ENCODE measurements around the gene EXD2. TPM values are rescaled to one million over a fixed set of nuclear protein-coding genes. Genes with fewer than 3 reads are reported as not detected.

Gene EXD2
- total and polyA plus RNA-seq, 10 donors = 3.7 to 18.5 (median 12.5) TPM

- TF ChIP-seq POLR2A (IDR thresholded peaks at IDR 0.05) (no peak), POLR2AphosphoS5 (IDR thresholded peaks at IDR 0.05) (no peak)
- TF ChIP-seq, protein P1, sequence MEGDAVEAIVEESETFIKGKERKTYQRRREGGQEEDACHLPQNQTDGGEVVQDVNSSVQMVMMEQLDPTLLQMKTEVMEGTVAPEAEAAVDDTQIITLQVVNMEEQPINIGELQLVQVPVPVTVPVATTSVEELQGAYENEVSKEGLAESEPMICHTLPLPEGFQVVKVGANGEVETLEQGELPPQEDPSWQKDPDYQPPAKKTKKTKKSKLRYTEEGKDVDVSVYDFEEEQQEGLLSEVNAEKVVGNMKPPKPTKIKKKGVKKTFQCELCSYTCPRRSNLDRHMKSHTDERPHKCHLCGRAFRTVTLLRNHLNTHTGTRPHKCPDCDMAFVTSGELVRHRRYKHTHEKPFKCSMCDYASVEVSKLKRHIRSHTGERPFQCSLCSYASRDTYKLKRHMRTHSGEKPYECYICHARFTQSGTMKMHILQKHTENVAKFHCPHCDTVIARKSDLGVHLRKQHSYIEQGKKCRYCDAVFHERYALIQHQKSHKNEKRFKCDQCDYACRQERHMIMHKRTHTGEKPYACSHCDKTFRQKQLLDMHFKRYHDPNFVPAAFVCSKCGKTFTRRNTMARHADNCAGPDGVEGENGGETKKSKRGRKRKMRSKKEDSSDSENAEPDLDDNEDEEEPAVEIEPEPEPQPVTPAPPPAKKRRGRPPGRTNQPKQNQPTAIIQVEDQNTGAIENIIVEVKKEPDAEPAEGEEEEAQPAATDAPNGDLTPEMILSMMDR (IDR thresholded peaks at IDR 0.05 in 8 of 11, conservative IDR thresholded peaks at IDR 0.05 in 3 of 11) = peak; percentile 64 to 86 (median 78)
- intact Hi-C loops (cut with DNase I; ENCODE audit: low total_unique reads) = loop anchor here (10.0 kb wide), 2 partner anchors 122 to 332 kb away; partner anchors contain the start of gene CCDC177
- peaks cover 0 to 48% (median 28%) of the 10 kb centered on the region in 6 donors for H3K36me3 ChIP-seq
- no peaks in the 10 kb centered on the region for H3K9me3 ChIP-seq
- no peak overlapping the region for H3K27ac ChIP-seq
- no peak for DNase-seq
- H3K4me3 ChIP-seq = no peak overlapping the region
- no peaks in the 10 kb centered on the region for H3K27me3 ChIP-seq (replicated peaks in 1 of 7)
- WGBS, 5 donors = 64 to 74% (median 67%) methylated on average over 10 of the region's 10 CpGs
- H3K4me1 ChIP-seq = peaks cover 0 to 8% (median 7%) of the 10 kb centered on the region in 6 donors
These were observed 51.3 kb downstream of the EXD2 start for GRCh38 chr14:69242311-69243224.

- intact Hi-C loops (cut with DNase I; ENCODE audit: low total_unique reads) = loop anchor here (10.0 kb wide), 2 partner anchors 120 to 330 kb away; partner anchors contain the start of gene CCDC177
- Histone ChIP-seq H3K9me3 (no peaks in the 10 kb centered on the region), H3K36me3 (peaks cover 0 to 24% (median 9%) of the 10 kb centered on the region in 6 donors), H3K27ac (no peak overlapping the region), H3K4me3 (no peak overlapping the region), H3K27me3 (replicated peaks in 1 of 7) (no peaks in the 10 kb centered on the region), H3K4me1 (peaks cover 0 to 8% (median 7%) of the 10 kb centered on the region in 6 donors)
- no peak for DNase-seq
- TF ChIP-seq POLR2AphosphoS5 (IDR thresholded peaks at IDR 0.05) = no peak
- TF ChIP-seq, protein P1 (IDR thresholded peaks at IDR 0.05 in 8 of 11, conservative IDR thresholded peaks at IDR 0.05 in 3 of 11) = no peak
- no peak for TF ChIP-seq POLR2A (IDR thresholded peaks at IDR 0.05)
- 73 to 97% (median 93%) methylated on average over 2 to 3 of the region's 3 CpGs for WGBS, 5 donors
These were observed 53.6 kb downstream of the EXD2 start for GRCh38 chr14:69244946-69245345.

DNA sequence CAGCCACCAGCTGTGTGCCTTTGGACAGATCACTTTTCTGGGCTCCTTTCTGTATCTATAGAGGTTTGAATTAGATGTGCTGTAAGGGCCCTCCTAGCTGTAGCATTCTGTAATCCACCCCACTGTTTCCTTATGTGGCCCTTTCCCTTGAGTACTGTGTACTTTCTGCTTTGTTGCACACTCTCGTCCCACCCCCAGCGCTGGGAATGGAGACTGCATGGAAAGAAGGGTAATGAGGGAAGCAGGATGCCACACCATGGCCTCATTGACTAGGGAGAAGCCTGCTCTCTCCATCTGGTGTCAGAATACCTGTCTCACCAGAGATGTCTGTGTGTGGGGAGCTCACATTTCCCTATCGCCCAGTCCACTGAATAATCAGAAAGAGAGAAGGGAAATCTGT is 55.0 kb downstream of the EXD2 start:
- 91 to 95% (median 93%) methylated on average over 3 of the region's 3 CpGs for WGBS, 5 donors
- H3K4me3 ChIP-seq = no peak overlapping the region
- intact Hi-C loops (cut with DNase I; ENCODE audit: low total_unique reads) = loop anchor here (10.0 kb wide), 2 partner anchors 118 to 328 kb away; partner anchors contain the start of gene CCDC177

More for the DNA sequence above, 55.0 kb downstream of the EXD2 start:
- no peak for TF ChIP-seq POLR2AphosphoS5 (IDR thresholded peaks at IDR 0.05)
- no peak for TF ChIP-seq POLR2A (IDR thresholded peaks at IDR 0.05)
- TF ChIP-seq, protein P1 (IDR thresholded peaks at IDR 0.05 in 8 of 11, conservative IDR thresholded peaks at IDR 0.05 in 3 of 11) = no peak
- Histone ChIP-seq H3K27ac (no peak overlapping the region), H3K27me3 (replicated peaks in 1 of 7) (no peaks in the 10 kb centered on the region), H3K36me3 (peaks cover 0 to 10% (median 0%) of the 10 kb centered on the region in 6 donors), H3K9me3 (no peaks in the 10 kb centered on the region), H3K4me1 (peaks cover 0 to 8% (median 7%) of the 10 kb centered on the region in 6 donors)
- no peak for DNase-seq
